ENCODE measurements around the gene NEB.
"Not testable (repeated sequence)": the region's sequence is repeated elsewhere in the genome, so short reads cannot be mapped to it uniquely, and the experiment has no call there.

NEB gene

DNA sequence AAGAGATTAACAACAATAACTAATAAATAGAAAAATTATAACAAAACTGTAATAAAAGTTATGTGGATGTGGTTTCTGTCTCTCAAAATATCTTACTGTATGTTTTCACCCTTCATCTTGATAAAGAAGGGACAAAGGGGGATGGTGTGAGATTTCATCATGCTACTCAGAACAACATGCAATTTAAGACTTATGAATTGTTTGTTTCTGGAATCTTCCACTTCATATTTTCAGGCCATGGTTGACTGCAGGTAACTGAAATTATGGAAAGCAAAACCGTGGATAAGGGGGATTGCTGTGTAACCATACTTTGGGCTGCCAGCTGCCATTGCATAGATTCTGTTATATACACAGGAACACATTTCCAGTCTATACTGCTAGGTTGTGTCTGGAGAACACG, 45.6 kb downstream of the NEB start:
- peak; percentile 19 for DNase-seq

DNA sequence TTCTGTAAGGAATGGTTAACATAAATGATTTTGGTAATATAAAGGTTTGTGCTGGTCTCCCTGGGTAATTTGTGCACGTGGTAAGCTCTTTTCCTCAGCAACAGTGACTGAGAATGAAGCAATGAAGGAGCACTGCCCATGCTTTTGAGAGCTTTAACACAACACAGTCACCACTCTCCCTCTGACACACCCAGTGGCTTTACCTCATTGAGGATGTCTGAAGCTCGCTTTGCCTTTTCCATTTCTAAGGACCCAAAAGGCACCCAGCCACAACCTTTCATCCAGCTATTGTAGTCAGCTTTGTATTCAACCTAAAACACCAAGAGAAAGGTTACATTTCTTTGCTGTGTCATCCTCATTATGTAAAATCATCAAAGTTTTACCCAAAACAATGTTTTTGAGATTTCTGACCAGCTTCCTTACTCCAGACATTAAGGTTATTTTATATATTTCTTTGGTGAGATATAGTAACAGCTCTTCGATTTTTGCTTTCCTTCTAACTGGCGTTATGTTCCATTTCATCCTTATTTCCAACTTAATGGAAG, 51.7 kb downstream of the NEB start:
- no peak for DNase-seq

DNA sequence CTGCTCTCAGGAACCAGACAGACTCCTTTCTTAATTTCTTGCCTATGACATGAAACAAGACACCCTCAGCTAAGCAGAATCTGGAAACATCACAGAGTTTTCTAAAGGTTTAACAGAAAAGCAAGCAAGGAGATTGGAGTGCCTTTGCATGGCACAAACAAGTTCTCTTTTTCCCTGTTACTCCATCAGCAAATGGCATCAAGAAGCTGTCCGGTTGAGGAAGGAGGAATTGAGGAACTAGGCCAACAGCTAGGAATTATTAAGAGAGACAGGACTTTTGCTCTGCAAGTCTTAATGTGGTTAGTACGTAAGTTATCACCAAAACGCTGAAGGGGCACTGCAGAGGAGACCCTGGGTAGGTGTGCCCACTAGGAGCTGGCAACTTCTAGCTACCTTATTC, 53.2 kb downstream of the NEB start:
- no peak for DNase-seq

DNA sequence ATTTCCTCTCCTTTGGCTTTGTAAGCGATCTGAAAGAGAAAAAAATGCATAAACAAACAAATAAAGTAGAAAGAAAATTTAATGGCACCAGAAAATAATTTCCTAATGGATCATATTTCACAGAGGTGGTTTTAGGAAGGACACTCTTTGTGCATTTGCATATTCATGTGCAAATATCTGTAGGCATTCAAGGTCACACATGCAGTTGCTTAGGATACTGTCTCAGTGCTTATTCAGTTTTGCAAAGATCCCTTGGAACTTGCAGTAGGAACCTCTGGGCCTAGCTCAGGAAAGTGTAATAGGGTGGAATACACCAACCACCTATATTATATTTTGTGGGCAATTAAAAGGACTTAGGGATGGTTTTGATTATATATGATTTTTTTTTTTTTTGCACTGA, 54.3 kb downstream of the NEB start:
- no peak for DNase-seq

DNA sequence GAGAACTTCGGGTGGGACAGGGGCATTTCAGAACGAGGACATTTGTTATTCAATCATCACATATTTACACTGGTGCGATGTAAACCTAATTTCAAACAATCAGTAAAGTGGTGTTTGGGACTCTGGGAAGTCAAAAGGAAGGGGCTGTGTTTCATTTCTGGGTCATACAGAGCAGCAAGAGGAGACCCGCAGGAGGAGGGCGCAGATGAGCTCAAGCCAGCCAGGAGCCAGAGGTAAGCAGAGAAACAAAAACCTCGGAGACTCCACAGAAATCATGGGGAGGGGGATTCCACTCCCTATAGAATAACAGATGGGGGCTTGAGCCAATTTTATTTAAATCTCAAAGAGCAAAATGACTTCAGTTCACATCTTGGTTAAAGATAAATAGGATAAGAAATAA, 55.4 kb downstream of the NEB start:
- no peak for DNase-seq

DNA sequence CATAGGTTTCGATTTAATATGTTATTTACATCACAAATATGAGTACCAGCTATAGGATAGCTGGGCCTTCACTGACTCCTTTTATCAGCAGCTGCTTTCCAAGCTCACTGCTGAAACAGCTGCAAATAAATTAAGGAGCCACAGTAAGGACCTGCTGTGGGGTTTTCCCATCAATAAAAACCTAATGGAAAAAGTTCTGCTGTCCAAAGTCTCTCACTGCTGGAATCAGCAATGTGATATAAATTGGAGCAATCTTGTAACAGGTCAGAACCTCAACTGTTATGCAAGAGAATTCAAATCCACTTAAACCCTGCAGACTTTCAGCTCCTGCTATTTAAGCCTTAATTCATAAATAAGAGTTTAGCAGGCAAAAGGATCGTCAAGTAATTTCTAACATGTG, 61.3 kb downstream of the NEB start:
- DNase-seq = no peak

DNA sequence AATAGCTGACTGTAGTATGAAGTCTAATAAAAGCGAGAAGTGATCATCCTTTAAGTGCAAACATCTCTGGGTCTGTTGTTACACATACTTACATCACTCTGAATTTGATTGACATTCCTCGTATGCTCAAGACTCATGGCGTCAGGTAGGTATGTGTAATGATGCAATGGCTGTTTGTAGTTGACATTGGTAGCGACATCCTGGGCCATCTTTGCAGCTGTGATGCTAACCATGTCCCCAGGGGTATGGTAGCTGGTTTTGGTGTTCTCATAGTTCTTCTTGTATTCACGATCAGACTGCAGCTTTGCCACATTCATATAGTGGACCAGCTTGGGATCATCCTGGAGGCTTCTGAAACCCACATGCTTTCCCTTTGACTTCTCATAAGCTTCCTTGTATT, 62.0 kb downstream of the NEB start:
- DNase-seq = no peak

DNA sequence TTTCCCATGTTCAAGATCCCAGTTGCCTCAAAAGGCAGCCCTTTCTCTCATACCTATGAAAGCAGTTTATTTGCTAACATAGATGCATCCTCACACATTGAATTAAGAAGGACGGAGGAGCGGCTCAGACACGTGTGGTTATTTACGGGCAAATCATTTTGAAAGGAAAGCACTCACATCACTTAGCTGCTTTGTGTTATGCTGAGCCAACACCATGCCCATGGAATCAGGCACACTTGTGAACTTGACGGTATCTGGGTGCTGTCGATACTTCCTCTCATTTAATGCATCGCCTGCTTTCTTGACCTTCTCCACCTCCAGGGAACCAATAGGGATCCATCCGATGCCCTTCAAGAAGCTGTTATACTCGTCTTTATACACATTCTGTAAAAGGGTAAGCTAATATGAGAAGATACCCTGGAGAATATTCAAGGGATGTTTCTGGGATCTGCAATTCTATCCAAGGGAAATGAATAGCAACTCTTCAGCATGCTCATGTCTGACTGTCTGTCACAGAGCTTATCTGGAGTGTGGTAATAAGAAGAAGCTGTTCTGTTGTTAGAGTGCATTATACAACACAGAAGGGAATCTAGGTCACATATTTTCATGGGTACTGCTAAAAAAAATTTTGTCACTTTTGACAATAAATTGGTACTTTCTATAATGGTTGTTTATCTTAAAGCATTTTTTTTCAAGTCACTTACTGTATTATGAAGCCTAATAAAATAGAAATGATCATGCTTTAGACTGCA, 63.3 kb downstream of the NEB start:
- DNase-seq = no peak

DNA sequence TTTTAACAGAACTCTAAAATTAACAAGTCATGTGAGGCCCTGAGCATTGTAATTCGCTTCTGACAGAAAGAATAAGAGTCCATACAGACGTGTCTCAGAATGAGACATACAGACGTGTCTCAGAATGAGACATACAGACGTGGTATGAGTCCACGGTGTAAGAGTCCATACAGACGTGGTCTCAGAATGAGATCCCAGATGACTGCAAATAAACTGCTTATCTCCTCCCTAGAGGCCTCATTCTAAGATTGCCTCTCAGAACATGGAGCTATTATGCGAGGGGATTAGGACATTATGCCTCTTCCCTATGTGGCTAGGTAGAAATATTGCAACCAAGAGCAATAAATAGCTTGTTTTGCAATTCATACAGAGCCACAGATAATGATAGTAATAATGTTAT, 63.9 kb downstream of the NEB start:
- no peak for DNase-seq

DNA sequence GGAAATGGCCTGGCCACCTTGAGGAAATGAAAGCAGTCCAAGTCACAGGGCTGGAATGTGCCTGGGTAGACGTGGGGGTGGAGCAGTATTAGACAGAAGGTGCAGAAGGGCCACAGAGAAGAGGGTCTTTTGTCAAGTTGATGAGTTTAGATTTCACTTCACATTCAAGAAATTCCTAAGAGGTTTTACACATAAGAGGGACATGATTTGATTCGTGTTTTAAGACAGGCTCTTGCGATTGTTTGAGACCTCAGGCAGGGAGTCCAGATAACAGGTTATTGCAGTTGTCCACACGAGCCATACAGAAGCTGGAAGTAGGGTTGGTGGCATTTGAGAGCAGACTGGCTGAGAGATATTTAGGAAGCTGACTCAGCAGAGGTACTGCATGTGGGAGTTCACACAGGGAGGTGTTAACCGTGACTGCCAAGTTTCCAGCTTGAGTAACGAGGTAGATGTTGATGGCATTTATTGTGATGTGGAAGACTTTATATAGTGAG, 64.6 kb downstream of the NEB start:
- no peak for DNase-seq

DNA sequence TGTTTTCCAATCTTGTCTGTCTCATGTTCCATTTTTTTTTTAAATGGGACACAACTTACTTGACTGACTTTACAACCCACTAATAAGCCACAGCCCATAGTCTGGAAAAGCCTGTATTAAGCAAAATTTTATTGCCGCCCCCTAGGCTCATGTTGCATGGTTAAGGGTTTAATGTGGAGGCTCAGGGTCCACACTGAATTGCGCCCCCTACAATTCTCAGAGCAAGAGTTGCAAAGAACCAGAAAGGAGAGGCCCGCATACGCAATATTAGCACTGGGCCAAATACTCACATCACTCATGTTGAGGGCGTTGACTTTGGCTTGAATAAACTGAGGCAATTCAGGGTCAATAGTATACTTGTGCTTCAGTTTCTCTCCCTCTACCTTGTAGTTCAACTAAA, 65.5 kb downstream of the NEB start:
- DNase-seq = no peak

DNA sequence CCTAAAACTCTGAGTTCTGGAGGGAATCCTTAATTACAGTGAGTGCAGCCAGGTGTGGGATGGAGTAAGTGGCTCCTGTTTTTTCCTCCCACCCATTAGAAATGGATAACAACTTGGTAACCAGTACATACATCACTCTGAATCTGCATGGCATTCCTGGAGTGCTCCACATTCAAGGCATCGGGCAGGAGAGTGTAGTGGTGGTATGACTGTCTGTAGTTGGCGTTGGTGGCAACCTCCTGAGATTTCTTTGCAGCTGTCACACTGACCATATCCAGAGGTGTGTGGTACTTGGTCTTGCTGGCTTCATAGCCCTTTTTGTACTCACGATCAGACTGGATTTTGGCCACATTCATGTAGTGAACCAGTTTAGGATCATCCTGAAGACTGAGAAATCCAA, 68.3 kb downstream of the NEB start:
- no peak for DNase-seq

DNA sequence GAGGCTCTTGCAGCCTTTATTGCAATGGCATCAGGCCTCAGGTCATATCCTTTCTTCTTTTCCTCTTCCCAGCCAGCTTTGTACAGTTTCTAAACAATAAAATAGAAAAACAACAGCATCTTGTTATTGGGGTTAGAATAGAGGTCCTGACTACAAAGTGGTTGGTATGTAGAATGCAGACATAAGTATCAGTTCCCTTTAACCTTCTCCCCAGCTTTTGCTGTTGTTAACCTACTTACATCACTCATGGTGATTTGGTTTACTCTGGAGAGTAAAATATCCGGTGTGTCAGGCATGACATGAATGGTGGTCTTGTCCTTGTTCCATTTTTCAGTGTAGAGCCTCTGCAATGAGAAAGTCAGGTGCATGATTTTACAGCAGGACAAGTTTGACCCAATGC, 69.8 kb downstream of the NEB start:
- no peak for DNase-seq

DNA sequence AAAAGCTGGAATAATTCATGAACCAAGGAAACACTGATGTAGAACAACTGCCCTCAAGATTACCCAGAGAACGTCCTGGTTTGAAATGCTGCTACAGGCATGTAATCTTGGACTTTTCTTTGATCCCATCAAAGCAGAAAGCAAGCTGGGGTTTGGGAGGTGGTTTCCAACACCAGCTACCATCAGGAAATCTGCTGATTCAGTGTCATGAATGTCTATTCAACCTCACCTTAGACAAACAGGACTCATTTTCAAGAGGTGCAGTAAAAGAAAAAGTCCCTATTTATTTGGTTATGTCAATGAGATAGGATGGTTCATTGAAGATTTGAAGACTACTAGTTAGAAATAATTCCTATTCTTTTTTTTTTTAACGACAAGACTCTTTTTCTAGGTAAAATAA, 72.7 kb downstream of the NEB start:
- no peak for DNase-seq

DNA sequence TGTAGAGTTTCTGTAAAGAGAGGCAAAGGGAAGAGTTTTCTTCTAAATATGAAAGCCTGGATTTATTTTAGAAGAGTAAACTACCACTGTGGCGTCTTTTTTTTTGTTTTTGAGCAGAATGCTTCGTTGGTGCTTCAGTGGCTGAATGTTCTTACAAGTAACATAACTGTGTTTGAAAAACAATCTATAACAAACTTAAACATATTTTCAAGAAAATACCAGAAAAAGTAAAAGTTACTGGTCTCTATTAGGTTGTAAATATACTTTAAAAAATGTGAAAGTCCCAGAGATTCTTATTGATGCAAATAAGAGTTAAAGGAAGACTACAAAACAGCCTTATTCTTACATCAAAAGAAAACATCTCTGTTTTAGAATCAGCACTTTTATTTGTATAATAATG, 76.2 kb downstream of the NEB start:
- no peak for DNase-seq

DNA sequence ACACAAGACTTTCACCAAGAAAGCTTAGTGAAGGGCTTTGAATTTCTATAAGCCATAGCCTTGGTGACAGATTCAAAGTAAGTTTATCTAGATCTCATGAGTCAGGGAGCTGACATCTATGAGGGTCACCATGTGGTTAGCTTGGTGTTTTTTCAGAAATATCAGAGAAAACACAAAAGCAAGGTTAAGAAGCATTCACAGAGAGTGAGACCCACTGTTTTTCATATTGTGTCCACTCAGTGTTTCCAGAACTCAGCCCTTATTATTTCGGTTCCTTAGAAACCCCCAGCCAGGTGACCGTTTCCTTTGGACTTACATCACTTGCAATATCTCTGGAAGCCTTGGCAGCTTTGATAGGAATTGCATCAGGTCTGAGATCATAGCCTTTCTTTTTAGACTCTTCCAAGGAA, 76.6 kb downstream of the NEB start:
- DNase-seq = no peak

DNA sequence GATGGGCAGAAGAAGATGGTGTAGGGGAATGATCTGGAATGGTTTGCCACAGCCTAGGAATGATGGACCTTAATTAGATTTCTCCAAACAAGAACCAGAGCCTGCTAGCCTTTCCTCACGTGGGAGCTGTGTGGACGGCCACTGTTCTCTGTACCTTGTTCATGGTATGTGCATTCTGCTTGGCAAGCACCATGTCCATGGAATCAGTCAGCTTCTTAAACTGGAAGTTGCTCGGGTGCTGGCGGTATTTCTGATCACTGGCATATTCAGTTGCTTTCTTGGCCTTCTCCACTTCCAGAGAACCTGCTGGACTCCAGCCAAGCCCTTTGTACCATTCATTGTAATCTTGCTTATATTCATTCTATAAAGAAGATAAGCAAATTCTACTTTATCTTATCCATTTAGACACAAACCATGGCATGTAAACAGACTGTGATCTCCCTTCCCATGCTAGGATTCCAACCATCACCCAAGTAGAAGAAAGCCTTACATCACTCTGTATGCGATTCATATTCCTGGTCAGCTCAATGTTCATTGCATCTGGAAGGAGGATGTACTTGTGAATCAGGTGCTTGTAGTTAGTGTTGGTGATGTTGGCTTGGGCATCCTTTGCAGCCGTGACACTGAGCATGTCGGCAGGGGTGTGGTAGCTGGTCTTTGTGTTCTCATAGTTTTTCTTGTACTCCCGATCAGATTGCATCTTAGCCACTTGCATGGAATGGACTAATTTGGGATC, 78.4 kb downstream of the NEB start:
- no peak for DNase-seq

DNA sequence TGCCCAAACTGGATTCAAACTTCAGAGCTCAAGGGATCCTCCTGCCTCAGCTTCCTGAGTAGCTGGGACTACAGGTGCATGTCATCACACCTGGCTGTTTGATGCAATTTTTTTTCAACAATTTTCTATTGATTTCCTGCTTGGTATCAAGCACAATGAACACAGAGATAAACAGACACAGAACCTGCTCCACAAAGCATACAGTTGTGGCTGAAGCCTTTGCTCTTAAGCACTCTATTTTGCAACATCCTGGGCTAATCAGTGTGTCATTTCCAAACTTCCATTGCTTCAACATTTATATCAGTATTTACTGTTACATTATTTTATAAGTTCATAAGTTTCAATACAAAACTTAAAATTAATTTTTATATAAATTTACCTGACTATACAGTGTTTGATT, 79.4 kb downstream of the NEB start:
- DNase-seq = peak; percentile 48

DNA sequence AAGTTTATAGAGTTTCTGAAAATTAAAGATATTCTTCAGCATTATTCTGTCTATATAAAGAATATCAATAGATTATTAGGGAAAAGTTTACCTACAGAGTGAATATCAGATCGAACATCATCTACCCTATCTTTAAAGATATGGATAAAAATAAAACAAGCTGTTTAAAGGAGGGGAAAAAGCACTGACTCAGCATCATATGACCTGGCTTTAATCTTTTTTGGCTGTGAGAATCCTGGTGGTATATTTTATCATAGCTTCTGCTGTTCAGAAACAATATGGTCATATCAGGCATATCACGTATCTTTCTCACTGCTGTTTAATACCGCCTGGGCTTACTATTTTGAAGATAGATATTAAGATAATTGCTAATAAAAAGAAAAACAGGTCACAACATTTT, 80.2 kb downstream of the NEB start:
- no peak for DNase-seq

DNA sequence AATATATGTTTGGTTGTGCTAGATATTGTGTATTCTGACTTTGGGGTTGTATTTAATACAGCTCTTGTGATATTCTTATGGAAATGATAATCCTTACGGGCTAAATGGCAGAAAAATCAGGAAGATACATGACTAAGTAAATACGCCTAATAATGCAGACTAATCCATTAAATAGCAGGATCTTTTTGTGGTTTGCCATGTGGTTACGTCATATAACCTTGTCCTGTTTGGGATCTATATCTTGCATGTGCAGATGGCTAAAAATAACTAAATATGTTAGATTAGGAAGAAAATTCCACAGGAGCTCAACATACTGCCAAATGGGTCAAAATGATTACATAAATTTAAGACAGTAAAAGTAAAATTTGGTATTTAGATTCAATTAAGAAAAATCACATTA, 83.0 kb downstream of the NEB start:
- DNase-seq = peak; percentile 39

DNA sequence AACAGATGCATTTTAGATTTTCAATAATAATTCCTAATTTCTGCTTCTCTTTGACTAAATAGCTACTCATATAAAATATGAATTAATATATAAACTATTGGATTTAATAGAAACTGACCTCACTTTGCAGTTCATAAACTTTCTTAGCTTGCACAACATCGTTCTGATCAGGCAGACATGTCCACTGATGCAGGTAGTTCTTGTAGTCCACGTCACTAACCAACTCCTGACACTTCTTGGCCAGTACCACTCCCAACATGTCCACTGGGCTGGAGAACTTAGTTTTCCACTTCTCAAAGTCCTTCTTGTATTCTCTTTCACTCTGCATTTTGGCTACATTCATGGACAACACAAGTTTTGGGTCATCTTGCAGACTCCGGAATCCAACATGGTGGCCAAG, 83.8 kb downstream of the NEB start:
- DNase-seq = no peak

DNA sequence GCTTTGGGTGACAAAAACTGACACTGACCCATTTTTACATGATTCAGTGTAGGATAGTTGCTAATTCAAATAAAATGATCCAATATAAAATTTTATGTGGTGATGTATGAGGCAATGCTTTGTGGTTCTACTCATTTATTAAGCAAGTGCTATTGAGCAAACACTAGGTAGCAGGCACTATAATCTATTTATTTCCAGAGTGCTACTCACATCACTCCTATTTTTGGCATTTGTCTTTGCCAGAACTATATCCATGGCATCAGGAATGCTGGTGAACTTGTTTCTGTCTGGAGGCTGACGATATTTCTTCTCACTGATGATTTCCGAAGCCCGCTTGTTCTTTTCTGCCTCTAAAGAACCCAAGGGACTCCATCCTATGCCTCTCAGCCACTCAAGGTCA, 84.3 kb downstream of the NEB start:
- peak; percentile 28 for DNase-seq

DNA sequence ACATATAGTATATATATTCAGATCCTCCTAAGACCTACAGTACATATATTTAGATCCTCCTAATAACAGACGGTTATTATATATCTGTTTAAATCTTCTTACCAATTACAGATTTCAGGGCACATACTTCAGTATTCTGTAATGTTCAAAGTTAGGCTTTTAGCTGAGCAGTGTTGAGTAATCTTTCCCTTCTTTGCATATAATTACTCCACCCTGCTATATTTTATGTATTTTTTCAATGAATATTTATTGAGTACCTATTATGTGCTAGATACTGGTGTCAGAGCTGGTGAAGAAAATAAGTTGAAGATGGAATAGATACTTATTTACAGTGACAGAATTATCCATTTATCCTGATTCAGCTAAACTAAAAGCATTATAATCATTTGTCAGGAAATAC, 84.9 kb downstream of the NEB start:
- no peak for DNase-seq

DNA sequence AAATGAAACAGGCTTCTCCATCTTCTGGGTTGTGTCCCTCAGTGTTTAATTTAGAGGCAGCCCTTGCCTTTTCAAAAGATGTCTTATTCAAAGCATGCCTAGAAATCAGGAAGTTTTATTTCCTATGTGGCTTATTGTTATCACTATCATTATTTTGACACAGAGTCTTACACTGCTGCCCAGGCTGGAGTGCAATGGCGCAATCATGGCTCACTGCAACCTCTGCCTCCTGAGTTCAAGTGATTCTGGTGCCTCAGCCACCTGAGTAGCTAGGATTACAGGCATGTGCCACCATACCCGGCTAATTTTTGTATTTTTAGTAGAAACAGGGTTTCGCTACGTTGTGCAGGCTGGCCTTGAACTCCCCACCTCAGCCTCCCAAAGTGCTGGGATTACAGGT, 87.8 kb downstream of the NEB start:
- DNase-seq = not testable (repeated sequence)

Data from hematopoietic multipotent progenitor cell treated with erythropoietin and hydrocortisone succinate and interleukin-3 and kit ligand, for 6 days (in vitro differentiated cells).